Mesothelial cell of epicardium (in vitro differentiated cells): ENCODE measurements around the gene PRSS16. TPM values are rescaled to one million over a fixed set of nuclear protein-coding genes. Genes with fewer than 3 reads are reported as not detected.
"Not testable (repeated sequence)": the region's sequence is repeated elsewhere in the genome, so short reads cannot be mapped to it uniquely, and the experiment has no call there.

Experiments
- DNase-seq, 2 experiments: peaks; one replicate each; pipeline ENCODE4 v3.0.0; 2021; ENCODE audit warnings: low spot score in 2 of 2; ENCODE audit not compliant: unreplicated experiment in 2 of 2
- H3K27ac Mint-ChIP-seq: 2 replicates; pipeline ENCODE4 v1.8.0; 2021; ENCODE audit warnings: mixed read lengths
- H3K27me3 Mint-ChIP-seq: 2 replicates; pipeline ENCODE4 v1.8.0; 2021; ENCODE audit warnings: low read depth, mixed read lengths
- H3K36me3 Mint-ChIP-seq: 2 replicates; pipeline ENCODE4 v1.8.0; 2021; ENCODE audit warnings: mixed read lengths
- H3K4me1 Mint-ChIP-seq: 2 replicates; pipeline ENCODE4 v1.8.0; 2021; ENCODE audit warnings: mixed read lengths
- H3K4me3 Mint-ChIP-seq: 2 replicates; pipeline ENCODE4 v1.8.0; 2021; ENCODE audit warnings: mild to moderate bottlenecking, moderate library complexity, mixed read lengths
- H3K9me3 Mint-ChIP-seq: 2 replicates; pipeline ENCODE4 v1.8.0; 2021; ENCODE audit warnings: mixed read lengths
- total RNA-seq: library from RNA; stranded (reverse); gene quantifications from 3 replicates; pipeline ENCODE4 v1.2.1, GENCODE V29; 2021
- TF ChIP-seq, protein P1 (sequence below): fragments of 200-600 bp; sonication (generic); IDR thresholded peaks from one replicate; pipeline ENCODE4 v1.5.0; 2021; ENCODE audit warnings: antibody characterized with exemption; ENCODE audit not compliant: unreplicated experiment

The PRSS16 gene
- total RNA-seq, 1 donor from 2014 or later, result 19.1 TPM

DNA sequence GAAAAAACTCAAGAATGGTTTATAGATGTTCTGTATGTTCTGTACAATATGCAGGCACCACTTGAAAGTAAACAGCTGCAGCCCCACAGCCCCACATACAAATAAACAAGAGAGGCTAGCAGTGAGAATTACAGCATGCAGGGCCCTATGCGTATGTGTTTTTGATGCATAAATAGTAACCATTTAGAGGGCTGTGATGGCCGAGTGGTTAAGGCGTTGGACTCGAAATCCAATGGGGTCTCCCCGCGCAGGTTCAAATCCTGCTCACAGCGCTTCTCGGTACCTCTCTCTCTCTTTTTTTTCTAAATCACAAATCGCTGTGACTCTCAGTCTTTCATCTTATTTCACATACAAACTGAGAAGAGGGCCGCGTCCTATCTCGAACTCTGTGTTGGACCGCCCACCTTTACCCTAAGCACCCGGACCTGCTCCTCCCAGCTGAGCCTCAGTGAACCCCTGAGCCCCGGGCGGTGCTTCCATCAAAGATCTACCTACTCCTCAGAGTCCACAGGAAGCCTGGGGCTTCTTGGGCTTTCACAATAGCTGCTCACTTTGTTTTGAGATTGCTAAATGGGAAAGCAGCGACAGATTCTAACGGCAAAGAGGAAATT is 37.7 kb upstream of the PRSS16 start:
- Mint-ChIP-seq H3K27ac (no peak overlapping the region), H3K4me1 (peaks cover 16% of the 10 kb centered on the region), H3K36me3 (no peaks in the 10 kb centered on the region), H3K9me3 (no peaks in the 10 kb centered on the region), H3K27me3 (peaks cover 2% of the 10 kb centered on the region), H3K4me3 (no peak overlapping the region)
- TF ChIP-seq, protein P1, sequence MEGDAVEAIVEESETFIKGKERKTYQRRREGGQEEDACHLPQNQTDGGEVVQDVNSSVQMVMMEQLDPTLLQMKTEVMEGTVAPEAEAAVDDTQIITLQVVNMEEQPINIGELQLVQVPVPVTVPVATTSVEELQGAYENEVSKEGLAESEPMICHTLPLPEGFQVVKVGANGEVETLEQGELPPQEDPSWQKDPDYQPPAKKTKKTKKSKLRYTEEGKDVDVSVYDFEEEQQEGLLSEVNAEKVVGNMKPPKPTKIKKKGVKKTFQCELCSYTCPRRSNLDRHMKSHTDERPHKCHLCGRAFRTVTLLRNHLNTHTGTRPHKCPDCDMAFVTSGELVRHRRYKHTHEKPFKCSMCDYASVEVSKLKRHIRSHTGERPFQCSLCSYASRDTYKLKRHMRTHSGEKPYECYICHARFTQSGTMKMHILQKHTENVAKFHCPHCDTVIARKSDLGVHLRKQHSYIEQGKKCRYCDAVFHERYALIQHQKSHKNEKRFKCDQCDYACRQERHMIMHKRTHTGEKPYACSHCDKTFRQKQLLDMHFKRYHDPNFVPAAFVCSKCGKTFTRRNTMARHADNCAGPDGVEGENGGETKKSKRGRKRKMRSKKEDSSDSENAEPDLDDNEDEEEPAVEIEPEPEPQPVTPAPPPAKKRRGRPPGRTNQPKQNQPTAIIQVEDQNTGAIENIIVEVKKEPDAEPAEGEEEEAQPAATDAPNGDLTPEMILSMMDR, result no peak
- no peak for DNase-seq

DNA sequence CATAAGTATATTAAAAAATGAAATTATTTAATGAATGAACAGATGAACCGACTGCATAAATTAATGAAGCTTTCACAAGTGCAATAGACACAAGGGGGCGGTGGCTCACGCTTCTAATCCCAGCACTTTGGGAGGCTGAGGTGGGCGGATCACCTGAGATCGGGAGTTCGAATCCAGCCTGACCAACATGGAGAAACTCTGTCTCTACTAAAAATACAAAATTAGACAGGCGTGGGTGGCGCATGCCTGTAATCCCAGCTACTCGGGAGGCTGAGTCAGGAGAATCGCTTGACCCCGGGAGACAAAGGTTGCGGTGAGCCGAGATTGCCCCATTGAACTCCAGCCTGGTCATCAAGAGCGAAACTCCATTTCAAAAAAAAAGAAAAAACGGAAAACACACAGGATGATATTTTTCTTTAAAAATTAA is 34.4 kb upstream of the PRSS16 start:
- H3K27ac Mint-ChIP-seq, H3K9me3 Mint-ChIP-seq, DNase-seq, H3K4me1 Mint-ChIP-seq, H3K27me3 Mint-ChIP-seq, H3K36me3 Mint-ChIP-seq: not testable (repeated sequence)
- peak overlapping the region; percentile 87 for H3K4me3 Mint-ChIP-seq

DNA sequence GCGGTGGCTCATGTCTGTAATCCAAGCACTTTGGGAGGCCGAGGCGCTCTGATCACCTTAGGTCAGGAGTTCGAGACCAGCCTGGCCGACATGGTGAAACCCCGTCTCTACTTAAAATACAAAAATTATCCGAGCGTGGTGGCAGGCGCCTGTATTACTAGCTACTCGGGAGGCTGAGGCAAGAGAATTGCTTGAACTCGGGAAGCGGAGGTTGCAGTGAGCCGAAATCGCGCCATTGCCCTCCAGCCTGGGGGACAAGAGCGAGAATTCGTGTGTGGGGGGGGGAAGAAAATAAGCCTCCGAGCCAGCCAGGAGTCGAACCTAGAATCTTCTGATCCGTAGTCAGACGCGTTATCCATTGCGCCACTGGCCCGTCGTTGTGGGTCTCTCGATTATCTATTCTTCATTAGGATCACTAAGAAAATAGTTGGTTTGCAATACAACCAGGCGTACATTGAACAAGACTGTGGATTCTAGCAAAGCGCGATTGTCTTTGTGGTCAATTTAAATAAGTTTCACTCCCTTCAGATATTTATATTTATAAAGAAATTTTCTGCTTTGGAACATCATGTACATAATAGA is 33.9 kb upstream of the PRSS16 start:
- TF ChIP-seq, protein P1, result no peak
- Mint-ChIP-seq H3K9me3 (peaks cover 6% of the 10 kb centered on the region), H3K4me3 (peak overlapping the region; percentile 87), H3K36me3 (peaks cover 2% of the 10 kb centered on the region), H3K27ac (no peak overlapping the region), H3K4me1 (peaks cover 3% of the 10 kb centered on the region), H3K27me3 (peaks cover 3% of the 10 kb centered on the region)
- DNase-seq, result no peak

DNA sequence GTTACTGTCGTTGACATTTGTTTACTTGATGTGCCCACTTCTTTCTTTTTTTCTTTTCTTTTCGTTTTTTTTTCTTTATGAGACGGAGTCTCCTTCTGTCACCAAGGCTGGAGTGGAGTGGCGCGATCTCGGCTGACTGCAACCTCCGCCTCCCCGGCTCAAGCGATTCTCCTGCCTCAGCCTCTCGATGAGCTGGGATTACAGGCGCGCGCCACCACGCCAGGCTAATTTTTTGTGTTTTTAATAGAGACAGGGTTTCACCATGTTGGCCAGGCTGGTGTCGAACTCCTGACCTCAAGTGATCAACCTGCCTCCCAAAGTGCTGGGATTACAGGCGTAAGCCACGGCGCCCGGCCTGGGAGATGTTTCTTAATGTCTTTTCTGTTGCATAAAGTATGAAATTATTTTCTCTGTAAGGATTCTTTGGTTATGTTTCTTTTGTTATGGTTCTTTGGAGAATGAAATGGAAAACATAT is 33.3 kb upstream of the PRSS16 start:
- Mint-ChIP-seq H3K9me3 (peaks cover 6% of the 10 kb centered on the region), H3K4me3 (peak overlapping the region; percentile 87), H3K4me1 (peaks cover 3% of the 10 kb centered on the region), H3K27ac (no peak overlapping the region), H3K27me3 (peaks cover 3% of the 10 kb centered on the region), H3K36me3 (peaks cover 2% of the 10 kb centered on the region)
- TF ChIP-seq, protein P1, result no peak
- no peak for DNase-seq

DNA sequence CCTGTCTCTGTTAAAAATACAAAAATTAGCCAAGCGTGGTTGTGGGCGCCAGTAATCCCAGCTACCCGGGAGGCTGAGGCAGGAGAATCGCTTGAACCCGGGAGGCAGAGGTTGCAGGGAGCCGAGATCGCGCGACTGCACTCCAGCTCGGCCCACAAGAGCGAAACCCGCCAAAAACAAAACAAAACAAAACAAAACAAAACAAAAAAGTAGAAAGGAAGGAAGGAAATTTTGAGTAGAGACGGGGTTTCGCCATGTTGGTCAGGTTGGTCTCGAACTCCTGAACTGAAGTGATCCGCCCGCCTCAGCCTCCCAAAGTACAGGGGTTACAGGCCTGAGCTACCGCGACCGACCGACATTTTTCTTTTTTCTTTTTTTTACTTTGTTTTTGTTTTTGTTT is 30.6 kb upstream of the PRSS16 start:
- TF ChIP-seq, protein P1, result no peak
- Mint-ChIP-seq H3K36me3 (peaks cover 2% of the 10 kb centered on the region), H3K27me3 (peaks cover 5% of the 10 kb centered on the region), H3K9me3 (peaks cover 9% of the 10 kb centered on the region), H3K4me3 (no peak overlapping the region), H3K27ac (no peak overlapping the region), H3K4me1 (peaks cover 3% of the 10 kb centered on the region)
- no peak for DNase-seq

DNA sequence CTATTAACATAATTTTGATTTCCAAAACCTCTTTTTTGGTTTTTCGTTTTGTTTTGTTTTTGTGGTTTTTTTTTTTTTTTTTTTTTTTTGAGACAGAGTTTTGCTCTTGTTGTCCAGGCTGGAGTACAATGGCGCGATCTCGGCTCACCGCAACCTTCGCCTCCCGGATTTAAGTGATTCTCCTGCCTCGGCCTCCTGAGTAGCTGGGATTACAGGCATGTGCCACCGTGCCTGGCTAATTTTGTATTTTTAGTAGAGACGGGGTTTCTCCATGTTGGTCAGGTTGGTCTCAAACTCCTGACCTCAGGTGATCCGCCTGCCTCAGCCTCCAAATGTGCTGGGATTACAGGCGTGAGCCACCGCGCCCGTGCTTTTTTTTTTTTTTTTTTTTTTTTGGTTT is 24.5 kb upstream of the PRSS16 start:
- not testable (repeated sequence) for H3K9me3 Mint-ChIP-seq, H3K4me3 Mint-ChIP-seq, H3K27ac Mint-ChIP-seq, H3K27me3 Mint-ChIP-seq, H3K4me1 Mint-ChIP-seq, DNase-seq, H3K36me3 Mint-ChIP-seq
